ENCODE results near the gene SMOC2.
"Not testable (repeated sequence)": the region's sequence is repeated elsewhere in the genome, so short reads cannot be mapped to it uniquely, and the experiment has no call there.

SMOC2 gene

DNA sequence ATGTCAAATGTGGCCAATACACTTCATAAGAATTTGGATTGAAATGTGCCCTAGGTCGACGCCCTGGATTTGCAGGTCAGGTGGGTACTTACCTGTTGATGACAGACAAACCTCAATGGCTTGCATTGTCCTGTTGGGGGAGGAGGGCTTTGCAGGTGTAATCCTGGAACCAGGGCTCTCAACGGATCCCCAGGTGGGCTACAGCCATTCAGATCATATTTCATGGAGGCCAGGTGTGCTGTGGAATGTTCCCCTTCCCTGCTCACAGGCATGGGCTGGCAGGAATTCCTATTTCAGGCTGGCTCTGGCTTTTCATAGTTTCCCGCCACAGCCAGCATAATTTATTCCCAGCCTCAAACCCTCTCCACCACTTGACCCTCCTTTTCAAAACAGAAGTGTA is 254.7 kb downstream of the SMOC2 start:
- no peak for TF ChIP-seq POLR2A (IDR thresholded peaks at IDR 0.05; ENCODE audit: low read depth, low read length)
- FAIRE-seq (no peak), DNase-seq (ENCODE audit: insufficient read length, low spot score) (no peak)

DNA sequence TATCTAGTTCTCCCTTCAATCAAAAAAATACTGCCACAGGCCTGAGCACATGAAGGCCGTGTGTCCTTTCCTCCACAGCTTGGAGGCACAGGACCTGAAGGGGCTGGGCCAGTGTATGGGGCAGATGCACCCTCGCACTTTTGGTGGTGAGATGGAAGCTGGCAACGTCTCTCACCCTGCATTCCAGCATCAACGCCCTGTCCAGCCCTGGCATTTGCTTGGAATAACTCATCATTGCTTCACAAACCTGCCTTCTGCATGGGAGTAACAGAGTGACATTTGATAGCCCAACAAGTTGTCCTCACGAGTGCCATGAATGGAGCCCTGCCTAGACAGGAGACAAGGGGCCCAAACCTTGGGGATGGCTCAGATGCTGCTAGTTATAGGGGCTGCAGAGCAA is 257.9 kb downstream of the SMOC2 start:
- no peak for TF ChIP-seq POLR2A (IDR thresholded peaks at IDR 0.05; ENCODE audit: low read depth, low read length)
- FAIRE-seq = no peak

DNA sequence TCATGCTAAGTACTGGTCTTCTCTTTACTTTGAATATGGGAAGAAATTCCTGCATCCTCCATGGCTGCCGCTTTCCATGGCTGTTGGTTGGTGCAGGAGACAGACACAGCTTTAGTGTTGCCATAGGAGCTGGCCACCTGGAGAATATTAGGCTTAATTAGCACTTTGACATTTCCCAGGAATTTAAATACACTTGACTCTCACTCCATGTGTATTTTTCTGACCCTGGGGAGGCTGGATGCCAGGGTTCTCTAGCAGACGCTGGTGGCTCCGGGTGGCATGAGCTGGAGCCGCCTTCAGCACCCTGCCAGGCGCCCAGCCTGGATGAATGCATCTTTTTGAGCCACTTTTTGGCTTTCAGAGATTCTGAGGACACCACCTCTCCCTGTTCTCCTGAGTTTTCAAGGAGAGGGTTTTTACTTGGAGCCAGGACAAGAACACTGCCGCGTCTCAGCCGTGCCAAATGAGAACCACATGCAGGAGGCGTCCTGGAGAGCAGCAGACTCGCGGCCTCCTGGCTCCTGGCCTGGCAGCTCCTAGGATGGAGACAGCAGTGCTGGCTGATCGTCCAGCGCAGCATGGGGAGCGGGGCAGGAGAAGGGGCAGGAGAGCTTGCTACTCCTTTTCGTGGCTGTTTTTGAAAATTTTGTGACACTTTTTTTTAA is 258.8 kb downstream of the SMOC2 start:
- DNase-seq (ENCODE audit: insufficient read length, low spot score) (no peak), FAIRE-seq (no peak)
- TF ChIP-seq POLR2A (IDR thresholded peaks at IDR 0.05; ENCODE audit: low read depth, low read length) = no peak

More for the DNA sequence above, 257.9 kb downstream of the SMOC2 start:
- no peak for DNase-seq (ENCODE audit: insufficient read length, low spot score)

DNA sequence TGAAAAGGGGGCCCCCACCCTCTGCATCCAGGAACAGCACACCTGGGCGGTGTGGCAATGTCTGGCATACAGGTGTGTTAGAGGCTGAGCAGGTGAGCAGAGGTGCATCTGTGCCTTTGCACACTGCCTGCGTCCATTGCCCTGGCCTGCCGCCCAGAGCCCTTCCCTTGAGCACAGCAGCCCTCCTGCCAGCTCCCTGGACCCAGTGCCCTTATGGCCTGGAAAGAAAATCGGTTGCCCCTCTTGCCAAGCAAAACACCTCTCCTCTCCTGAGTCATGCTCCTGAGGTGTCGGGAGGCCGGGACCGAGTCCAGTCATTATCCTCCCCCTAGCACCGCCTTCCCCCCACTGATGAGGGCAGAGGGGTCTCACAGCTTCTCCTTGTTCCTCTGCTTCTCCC is 259.9 kb downstream of the SMOC2 start:
- no peak for TF ChIP-seq POLR2A (IDR thresholded peaks at IDR 0.05; ENCODE audit: low read depth, low read length)
- no peak for DNase-seq (ENCODE audit: insufficient read length, low spot score)
- FAIRE-seq = no peak

DNA sequence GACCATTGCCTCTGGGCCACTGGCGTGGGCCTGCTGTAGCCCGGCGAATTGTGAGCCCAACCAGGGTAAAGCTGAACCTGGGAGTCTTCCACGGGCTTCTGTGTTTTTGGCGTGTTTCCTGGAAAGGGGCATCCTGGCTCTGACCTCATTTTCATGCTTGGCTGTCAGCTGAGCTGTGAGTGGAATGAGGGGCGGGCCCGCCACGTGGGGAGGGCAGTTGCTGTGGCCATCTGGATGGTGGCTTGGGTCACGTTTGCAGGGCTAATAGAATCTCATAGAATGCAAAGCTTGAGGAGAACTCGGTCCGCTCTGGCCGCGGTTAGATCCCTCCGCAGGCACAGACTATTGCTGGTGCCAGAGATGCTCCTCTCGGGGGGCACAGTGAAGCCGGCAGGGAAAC is 263.0 kb downstream of the SMOC2 start:
- TF ChIP-seq POLR2A (IDR thresholded peaks at IDR 0.05; ENCODE audit: low read depth, low read length) = no peak
- no peak for DNase-seq (ENCODE audit: insufficient read length, low spot score)
- FAIRE-seq = no peak

DNA sequence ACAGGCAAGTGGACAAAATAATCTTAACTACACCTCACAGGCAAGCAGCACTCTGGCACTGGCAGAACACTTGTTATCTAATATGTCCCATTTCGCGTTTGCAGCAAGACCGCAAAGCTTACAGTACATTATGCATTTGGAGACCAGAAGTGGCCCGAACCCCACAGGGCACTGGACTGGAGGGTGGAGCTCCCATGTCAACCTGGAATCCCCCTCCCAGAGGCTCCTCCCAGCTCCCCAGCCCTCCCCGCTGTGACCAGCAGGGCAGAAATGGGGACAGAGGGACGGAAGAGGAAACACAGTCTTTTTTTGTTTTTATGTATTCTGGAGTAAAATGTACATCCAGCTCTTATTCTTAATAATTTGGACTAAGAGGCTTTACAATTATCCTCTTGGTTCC is 263.7 kb downstream of the SMOC2 start:
- TF ChIP-seq POLR2A (IDR thresholded peaks at IDR 0.05; ENCODE audit: low read depth, low read length) = no peak
- FAIRE-seq = no peak

DNA sequence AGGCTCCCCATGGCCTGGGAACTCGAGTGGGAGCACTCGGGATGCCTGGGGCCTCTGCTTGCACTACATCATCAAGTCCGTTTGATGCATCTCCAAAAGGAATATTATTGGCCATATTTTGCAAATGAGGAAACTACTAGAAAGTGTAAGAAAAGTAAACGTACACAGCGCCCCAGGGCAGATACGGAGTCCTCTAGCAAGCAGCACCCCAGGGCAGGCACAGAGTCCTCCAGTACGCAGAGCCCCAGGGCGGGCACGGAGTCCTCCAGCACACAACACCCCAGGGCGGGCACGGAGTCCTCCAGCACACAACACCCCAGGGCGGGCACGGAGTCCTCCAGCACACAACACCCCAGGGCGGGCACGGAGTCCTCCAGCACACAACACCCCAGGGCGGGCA is 264.3 kb downstream of the SMOC2 start:
- not testable (repeated sequence) for DNase-seq (ENCODE audit: insufficient read length, low spot score); FAIRE-seq

More for the DNA sequence above, 263.7 kb downstream of the SMOC2 start:
- DNase-seq (ENCODE audit: insufficient read length, low spot score) = no peak

DNA sequence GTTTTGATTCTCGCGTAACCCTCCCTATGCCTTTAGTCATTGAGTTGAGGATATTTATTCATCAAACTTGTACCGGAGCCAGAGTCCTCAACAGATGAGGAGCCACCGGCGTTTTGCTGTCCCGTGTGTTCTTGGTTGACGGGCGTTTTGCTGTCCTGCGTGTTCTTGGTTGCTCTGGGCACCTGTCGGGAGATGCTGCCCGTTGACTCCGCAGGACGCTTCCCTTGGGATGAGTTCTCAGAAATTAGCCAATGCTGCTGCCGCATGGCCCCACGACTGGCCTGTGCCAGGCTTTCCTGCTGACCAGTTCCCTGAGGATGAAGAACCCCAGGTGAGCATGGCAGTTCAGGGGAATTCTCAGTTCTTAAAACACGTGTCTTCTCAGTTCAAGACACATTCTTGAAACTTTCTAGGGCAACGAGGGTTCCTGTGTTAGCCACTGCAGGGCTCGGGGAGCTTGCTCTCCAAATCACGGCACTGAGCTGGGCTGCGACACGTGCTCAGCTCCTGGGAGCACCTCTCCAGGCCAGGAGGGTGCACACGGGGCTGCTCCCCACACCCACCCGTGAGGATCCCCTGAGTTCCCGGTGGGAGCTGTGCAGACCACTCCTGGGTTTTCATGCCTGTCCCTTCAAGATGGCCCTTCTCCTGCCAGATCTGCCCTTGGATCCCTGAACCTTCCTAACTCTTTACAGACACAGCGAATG is 265.6 kb downstream of the SMOC2 start:
- TF ChIP-seq POLR2A (IDR thresholded peaks at IDR 0.05; ENCODE audit: low read depth, low read length) = no peak
- FAIRE-seq = no peak
- no peak for DNase-seq (ENCODE audit: insufficient read length, low spot score)

DNA sequence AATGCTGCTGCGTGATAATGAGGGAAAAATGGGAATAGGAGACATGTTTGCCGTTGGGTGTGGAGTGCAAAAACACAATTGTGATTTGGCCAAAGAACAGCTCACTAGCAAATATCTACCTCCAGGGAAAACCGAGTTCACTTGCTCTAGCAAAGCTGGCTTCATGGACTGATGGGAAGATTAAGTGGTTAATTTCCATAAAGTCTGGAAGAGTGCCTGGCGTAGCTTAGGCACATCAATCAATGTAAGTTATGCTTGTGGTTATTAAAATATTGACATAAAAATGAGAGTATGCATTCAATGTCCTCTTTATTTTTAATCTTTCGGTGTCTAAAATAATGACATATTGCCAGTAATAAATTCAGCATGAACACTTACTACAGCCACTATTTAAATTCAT is 267.5 kb downstream of the SMOC2 start:
- no peak for DNase-seq (ENCODE audit: insufficient read length, low spot score)

DNA sequence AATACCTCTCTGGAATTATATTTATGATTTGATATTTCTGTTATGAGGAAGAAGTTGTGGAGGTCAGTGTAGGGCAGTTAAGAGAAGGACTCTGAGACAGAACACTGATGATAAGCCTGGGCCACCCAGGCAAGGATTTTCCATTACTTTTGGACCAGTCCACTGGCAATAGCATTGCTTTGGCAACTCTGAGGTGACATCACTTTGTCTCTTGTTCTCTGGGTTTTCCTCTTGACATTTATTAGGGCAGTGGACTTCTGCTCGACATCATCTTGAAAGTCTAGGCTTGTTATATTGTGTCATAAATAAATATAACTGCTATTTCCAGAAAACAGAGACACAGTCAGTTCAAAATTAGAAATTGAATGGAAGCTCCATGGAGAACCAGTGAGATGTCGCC is 268.0 kb downstream of the SMOC2 start:
- no peak for DNase-seq (ENCODE audit: insufficient read length, low spot score)
- no peak for FAIRE-seq
- TF ChIP-seq POLR2A (IDR thresholded peaks at IDR 0.05; ENCODE audit: low read depth, low read length) = no peak

More for the DNA sequence above, 267.5 kb downstream of the SMOC2 start:
- no peak for FAIRE-seq
- no peak for TF ChIP-seq POLR2A (IDR thresholded peaks at IDR 0.05; ENCODE audit: low read depth, low read length)

DNA sequence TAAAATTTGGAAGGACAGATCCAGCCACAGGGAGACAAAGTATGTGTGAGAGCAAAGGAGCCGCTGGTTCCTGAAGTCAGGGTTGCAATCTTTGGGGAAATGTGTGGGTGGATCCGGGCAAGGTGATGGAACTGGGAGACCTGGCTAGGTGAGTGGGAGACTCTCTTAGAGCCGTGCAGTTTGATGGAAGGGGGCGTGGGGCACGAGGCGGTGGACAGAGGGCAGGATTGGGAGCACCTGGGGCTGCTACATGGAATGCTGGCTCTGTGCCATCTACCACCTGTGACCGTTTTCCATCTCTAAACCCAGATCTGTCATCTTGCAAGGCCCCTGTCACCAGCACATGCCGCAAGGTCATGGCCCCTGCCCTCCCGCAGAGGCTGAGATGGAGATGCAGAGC is 268.4 kb downstream of the SMOC2 start:
- DNase-seq (ENCODE audit: insufficient read length, low spot score) = no peak
- no peak for TF ChIP-seq POLR2A (IDR thresholded peaks at IDR 0.05; ENCODE audit: low read depth, low read length)
- FAIRE-seq = no peak

DNA sequence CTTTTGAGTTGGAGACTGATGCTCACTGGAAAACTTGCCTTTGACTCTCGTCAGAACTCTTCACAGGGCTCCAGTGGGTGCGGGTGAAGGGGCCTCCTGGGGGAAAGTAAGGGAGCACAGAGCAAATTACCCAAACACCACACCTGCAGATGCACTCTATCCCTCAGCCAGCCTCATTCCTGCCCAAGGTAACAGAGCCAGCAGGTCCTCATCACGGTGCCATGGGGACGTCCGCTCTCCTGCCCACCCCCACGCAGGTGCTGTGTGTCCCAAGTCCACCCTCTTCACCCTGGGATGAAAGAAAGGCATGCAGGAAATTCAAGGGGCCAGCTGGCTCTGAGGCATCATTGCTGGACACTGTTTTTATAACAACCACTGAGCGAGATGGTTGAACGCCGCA is 269.0 kb downstream of the SMOC2 start:
- no peak for DNase-seq (ENCODE audit: insufficient read length, low spot score)
- no peak for TF ChIP-seq POLR2A (IDR thresholded peaks at IDR 0.05; ENCODE audit: low read depth, low read length)
- no peak for FAIRE-seq

DNA sequence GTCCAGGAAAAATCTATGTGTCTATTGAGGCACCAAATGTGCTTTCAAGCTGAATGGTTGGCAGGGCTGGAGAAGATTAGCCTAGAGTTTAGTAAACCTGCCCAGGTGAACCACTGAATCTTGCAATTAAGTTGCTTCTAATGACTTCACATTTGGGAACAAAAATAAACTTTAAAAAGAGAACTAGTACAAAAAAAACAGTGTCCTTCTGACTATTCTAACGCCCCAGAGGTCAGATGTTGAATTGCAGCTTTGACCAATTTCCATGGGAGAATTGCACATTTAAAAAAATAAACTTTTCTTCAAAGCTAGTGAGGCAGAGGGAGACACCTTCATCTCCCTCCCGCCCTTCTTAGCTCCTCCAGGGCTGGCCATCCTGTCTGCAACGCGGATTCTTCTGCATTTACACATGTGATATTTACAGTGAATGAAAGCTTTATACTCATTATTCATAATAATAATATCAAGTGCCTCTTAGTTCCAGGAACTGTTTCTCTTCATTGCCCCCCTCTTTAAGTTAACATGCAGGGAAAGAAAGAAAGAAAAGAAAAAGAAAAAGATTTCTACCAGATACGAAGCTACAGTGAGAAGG is 270.2 kb downstream of the SMOC2 start:
- TF ChIP-seq POLR2A (IDR thresholded peaks at IDR 0.05; ENCODE audit: low read depth, low read length) = no peak
- FAIRE-seq = no peak
- DNase-seq (ENCODE audit: insufficient read length, low spot score) = no peak

DNA sequence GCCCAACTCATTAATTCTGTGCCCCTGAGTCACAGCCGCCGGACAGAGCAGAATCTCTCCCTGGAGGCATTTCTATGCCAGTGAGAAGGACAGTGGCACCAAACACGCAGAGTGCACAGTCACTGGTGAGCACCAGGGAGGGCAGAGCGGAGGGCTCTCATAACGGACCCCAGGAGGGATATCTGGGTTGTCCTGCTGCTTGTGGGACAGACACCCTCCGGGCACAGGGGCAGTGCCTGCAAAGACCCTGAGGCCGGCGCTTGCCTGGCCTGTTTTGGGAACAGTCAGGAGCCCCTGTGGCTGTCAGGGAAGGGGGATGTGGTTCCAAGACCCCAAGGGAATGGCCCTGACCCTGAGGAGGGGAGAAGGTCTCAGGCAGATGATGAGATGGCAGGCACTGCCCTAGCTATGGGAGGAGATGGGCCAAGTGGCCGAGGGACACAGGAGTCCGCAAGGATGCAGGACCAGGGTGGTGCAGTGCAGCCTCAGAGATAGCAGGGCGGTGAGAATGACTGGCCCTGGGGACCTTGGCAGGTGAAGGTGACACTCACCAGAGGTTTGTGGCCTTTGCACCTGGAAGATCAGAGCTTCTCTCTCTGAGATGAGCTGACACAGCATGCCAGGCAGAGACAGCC is 270.8 kb downstream of the SMOC2 start:
- no peak for DNase-seq (ENCODE audit: insufficient read length, low spot score)
- FAIRE-seq = no peak
- TF ChIP-seq POLR2A (IDR thresholded peaks at IDR 0.05; ENCODE audit: low read depth, low read length) = no peak

All from H54 (cell line).